Stimulated activated CD8-positive, alpha-beta memory T cell treated with anti-CD3 and anti-CD28 coated beads, Interleukin-7, amount 100 ng/mL, for 24 hours (primary cell): ENCODE data around the gene PTK7.
"Not testable (repeated sequence)": the region's sequence is repeated elsewhere in the genome, so short reads cannot be mapped to it uniquely, and the experiment has no call there.

Experiments
- DNase-seq: peaks from one replicate; pipeline ENCODE4 v3.0.0-alpha.2; 2020; ENCODE audit warnings: low read depth

Gene PTK7

DNA sequence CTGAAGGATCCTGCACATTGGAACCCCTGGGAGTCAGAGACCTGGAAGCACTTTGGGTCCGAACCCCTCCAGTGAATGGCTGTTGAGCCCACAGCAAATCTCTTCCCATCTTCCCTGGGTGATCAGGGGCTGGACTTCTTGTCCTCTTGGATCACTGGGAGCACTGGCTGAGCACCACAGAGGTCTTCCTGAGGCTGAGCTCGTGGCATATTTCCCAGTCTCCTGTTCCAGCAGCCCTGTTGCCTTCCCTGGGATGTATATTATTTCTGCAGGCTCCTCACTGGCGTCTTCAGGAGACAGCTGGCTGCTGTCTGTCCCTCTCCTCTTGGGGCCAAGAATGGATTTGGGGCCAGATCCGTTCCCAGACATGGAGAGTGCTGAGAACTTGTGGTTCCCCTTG is 43.4 kb downstream of the PTK7 start:
- DNase-seq: no peak

DNA sequence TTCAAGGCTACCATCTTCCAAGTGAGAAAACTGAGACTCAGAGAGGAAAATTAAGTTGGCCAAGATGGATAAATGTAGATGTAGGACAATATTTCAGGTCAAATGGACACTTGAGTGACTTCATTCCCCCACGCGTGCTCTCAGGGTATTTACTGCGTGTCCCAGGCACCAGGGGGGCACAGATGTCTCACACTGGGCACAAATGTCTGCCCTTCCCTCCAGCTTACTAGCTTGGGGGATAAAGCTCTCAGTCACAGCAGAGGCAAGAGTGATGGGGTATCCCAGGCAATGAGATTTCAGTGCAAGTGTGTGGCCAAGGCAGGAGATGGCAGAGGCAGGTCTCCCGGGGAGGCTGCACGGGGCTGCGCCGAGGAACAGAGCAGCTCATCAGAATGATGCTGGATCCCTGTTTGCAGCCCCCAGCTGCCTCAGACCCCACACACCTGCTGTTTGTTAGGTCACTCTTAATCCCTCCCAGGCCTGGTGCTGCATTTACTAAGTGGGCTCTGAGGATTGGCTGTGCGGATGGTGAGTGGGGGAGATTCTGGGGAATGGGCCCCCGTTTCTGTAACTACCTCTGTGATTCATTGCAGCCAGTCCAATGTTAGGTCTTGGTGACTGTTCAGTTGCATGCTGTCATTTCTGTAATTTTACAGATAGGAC is 44.1 kb downstream of the PTK7 start:
- DNase-seq: no peak

DNA sequence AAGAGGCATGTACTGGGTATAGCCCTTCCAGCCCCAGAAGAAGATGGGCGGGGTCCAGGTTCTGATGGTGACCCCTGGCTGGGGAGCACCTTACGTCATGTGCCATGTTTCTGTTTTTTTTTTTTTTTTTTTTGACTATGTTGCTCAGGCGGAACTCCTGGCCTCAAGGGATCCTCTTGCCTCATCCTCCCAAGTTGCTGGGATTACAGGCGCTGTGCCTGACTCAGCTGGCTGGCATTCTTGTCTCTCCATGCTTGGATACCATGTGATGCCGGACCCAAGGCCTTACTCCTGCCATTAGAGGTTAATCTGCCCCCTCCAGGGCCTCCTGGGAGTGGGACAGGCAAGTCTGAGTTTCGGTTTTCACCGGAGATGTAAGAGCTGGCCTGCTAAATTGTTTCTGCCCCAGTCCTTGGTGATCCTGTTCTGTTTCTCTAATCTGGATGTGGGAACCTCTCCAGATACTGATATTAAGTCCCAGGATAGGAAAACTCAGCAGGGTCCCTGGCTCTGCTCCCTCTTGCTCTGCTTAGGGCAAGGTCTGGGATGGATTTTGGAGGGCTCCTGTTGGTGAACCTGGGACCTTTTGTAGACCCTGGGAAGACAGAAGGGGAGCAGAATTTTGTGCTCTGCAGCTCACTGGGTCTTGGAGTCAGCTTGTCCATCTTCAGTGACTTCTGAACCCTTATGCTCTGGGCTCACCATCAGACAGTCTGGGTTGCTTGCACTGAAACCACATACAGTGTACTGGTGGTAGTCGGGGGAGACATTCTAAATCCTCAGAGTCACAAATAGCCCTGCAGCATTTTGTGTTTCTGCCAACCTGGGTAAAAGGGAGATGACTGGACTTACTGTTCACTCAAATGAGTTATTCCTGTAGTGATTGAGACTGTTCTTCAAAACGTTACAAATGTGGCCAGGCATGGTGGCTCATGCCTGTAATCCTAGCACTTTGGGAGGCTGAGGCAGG is 45.1 kb downstream of the PTK7 start:
- DNase-seq: no peak

DNA sequence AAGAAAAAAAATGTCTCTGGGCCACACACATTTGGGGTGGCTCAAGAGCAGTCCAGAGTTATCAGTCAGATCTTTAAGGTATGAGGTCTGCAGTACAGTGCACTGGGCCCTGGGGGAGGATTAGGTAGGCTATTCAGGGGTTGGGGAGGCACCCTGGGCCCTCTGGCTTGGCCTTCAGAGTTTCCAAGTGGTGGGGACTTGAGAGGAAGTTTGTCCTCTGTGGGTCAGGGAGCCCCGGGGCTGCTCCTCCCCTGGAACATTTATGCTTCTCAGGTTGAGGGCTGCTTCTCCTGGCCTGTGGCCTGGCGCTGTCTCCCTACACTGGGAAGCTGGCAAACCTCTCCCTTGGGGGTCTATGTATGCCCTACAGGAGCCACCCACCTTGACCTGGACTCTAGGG is 46.0 kb downstream of the PTK7 start:
- no peak for DNase-seq

DNA sequence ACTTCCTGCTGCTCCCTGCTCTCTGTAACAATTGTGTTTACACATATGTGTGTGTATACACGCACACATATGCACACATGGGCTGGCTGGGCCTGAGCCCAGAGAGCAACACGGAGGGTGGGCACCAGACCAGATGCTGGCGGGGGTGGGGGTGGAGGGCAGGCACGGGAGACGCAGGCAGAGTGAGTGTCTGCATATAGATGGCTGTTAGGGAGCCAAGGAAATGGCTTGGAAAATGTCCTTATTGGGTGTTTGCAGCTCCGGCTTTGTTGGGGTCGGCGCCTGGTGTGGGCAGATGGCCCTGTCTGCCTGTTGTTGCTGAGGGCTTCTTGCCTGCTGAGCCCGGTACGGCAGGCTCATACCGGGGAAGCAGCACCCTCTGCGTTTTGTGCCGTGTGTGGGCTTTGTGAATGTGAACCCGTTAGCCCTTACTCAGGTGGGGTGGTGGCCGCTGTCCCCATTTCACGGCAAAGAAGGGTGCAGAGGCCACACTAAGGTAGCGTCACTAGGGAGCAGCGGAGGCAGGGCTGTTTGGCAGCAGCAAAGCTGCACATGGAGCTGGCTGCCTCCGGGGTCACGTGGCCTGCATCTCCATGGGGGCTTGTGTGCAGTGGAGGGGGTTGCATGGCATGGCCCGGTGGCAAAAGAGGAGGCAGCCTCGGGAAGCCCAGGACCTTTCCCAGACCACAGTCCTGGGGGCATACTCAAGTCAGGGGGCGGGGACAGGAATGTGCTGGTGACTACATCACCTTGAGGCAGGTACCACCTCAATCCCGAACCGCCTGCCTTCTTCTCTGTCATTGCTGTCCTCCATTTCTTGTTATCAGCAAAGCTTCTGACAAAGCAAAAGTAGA is 47.6 kb downstream of the PTK7 start:
- DNase-seq: no peak

DNA sequence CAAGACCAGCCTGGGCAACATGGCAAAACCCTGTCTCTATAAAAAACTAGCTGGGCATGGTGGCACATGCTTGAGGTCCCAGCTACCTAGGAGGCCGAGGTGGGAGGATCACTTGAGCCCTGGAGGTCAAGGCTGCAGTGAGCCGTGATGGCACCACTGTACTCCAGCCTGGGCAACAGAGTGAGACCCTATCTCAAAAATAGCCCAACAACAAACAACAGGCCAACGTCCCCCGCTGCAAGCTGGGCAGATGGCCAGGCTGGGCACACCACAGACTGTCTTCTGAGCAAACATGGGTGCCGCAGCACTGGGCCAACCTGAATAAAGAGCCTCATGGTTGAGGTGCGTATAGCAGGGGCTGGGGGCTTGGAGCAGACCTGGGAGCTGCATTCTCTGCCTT is 48.4 kb downstream of the PTK7 start:
- no peak for DNase-seq

GRCh38 chr6:43125119-43125518 is 49.0 kb downstream of the PTK7 start:
- DNase-seq: no peak

GRCh38 chr6:43125555-43125954 is 49.4 kb downstream of the PTK7 start:
- no peak for DNase-seq

GRCh38 chr6:43127180-43127579 is 51.1 kb downstream of the PTK7 start:
- DNase-seq: no peak

DNA sequence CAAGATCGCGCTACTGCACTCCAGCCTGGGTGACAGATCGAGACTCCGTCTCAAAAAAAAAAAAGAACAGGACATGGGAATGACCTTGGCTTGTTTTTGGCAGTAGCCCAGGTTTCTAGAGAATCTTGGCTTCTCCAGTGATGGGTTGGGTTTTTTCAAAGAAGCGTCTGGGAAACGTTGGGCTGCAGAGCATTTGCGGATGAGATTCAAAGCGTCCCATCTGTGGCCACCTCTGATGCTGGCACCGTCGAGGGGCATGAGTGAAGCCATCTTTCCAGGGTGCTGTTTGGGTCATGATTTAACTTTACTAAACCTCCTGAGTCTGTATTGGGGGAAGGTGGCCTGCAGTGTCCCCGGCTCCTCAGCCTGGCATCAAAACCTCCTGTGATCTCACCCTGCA is 51.8 kb downstream of the PTK7 start:
- DNase-seq: no peak

DNA sequence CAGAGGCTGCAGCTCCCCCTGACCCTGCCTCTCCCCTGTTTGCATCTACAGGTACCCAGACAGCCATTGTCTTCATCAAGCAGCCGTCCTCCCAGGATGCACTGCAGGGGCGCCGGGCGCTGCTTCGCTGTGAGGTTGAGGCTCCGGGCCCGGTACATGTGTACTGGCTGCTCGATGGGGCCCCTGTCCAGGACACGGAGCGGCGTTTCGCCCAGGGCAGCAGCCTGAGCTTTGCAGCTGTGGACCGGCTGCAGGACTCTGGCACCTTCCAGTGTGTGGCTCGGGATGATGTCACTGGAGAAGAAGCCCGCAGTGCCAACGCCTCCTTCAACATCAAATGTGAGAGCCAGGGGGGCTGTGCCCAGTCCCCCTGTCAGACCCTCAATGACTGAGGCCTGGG is 52.8 kb downstream of the PTK7 start:
- no peak for DNase-seq

DNA sequence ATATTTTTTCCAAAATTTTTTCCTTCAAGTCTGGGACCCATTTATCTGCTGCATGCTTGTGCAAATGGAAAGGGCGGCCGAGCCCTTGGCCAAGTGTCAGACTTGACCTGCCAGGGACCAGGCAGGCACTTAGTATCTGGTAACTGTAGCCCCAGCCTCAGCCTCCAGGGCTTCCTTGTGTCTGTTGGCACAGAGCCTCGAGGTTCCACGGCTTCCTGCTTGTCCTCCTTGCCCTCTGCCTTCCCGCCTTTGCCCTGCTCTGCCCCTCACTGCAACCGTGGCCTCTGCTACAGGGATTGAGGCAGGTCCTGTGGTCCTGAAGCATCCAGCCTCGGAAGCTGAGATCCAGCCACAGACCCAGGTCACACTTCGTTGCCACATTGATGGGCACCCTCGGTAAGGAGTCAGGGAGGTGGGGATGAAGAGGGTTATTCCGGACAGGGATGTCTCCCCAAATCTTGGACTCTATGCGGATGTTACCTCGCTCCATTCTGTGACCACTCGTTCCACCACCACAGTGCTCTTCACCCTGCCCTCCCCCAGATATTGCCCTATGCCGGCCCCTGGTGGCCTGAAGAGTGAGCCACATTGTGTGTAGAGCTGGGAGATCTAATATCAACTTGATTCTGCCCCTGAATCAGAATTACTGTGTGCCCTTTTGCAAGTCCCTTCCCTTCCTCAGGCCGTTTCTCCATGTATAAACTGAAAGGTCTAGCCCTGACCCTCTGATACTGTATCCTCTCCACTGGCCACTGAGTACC is 53.5 kb downstream of the PTK7 start:
- no peak for DNase-seq

DNA sequence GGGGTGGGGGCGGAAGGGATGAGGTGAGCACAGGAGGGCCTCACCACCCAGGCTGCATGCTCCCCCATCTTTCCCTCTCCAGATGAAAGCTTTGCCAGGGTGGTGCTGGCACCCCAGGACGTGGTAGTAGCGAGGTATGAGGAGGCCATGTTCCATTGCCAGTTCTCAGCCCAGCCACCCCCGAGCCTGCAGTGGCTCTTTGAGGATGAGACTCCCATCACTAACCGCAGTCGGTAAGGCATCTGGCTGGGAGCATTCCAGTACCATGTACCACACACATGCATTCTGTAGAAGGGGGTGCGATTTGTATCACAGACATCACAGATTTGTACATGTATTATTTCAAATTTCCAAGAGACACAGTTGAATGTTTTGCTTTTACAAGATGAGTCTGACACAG is 54.3 kb downstream of the PTK7 start:
- DNase-seq: no peak

DNA sequence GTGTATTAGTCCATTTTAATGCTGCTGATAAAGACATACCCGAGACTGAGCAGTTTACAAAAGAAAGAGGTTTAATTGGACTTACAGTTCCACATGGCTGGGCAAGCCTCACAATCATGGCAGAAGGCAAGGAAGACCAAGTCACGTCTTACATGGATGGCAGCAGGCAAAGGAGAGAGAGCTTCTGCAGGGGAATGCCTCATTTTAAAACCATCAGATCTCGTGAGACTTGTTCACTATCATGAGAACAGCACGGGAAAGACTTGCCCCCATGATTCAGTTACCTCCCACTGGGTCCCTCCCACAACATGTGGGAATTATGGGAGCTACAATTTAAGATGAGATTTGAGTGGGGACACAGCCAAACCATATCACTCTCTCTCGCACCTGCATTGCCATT is 55.3 kb downstream of the PTK7 start:
- DNase-seq: not testable (repeated sequence)

- no peak for DNase-seq
Measured at GRCh38 chr6:43138267-43138666, 62.2 kb downstream of the PTK7 start.

DNA sequence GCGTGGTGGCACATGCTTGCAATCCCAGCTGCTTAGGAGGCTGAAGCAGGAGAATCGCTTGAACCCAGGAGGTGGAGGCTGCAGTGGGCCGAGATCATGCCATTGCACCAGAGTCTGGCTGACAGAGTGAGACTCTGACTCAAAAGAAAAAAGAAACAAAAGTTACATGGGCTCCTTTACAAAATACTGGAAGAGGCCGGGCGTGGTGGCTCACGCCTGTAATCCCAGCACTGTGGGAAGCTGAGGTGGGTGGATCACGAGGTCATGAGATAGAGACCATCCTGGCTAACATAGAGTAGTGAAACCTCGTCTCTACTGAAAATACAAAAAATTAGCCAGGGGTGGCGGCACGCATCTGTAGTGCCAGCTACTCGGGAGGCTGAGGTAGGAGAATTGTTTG is 63.9 kb downstream of the PTK7 start:
- DNase-seq: not testable (repeated sequence)

DNA sequence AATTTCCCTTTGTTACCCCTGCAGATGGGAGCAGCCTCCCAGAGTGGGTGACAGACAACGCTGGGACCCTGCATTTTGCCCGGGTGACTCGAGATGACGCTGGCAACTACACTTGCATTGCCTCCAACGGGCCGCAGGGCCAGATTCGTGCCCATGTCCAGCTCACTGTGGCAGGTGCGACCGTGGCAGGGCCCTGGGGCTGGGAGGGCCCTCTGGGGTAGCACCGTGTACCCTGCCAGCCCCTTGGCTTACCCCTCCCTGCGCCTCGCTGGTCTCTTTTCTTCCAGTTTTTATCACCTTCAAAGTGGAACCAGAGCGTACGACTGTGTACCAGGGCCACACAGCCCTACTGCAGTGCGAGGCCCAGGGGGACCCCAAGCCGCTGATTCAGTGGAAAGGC is 65.5 kb downstream of the PTK7 start:
- DNase-seq: no peak

DNA sequence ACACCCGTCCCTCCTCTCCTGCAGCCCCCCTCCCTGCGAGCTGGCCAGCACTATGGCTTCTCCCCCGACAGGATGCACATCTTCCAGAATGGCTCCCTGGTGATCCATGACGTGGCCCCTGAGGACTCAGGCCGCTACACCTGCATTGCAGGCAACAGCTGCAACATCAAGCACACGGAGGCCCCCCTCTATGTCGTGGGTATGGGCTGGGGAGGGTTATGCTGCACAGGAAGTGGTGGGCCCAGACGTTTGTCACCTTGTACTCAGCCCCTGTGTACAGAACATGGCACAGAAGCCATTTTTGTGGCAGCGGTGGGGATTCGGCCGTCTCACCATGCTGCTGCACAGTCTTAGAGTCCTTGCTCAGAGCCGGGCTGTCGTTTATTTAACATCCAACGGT is 66.0 kb downstream of the PTK7 start:
- no peak for DNase-seq

GRCh38 chr6:43143235-43144128 is 67.4 kb downstream of the PTK7 start:
- peak; percentile 59 for DNase-seq

DNA sequence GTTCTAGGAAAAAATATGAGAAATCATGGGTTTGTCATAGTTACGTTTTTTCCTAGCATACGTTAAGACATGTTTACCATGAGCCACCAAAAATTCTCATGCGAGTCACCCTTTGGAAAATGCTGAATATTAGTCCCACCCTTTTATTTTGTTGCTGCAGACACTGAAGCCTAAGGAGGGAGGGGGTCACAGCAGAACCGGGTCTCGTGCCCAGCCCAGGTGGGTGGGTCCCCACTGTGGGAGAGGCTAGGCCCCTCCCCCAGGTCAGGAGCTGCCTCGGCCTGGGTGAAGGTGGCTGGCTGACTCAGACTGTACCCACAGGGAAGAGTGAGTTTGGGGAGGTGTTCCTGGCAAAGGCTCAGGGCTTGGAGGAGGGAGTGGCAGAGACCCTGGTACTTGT is 68.8 kb downstream of the PTK7 start:
- DNase-seq: no peak

DNA sequence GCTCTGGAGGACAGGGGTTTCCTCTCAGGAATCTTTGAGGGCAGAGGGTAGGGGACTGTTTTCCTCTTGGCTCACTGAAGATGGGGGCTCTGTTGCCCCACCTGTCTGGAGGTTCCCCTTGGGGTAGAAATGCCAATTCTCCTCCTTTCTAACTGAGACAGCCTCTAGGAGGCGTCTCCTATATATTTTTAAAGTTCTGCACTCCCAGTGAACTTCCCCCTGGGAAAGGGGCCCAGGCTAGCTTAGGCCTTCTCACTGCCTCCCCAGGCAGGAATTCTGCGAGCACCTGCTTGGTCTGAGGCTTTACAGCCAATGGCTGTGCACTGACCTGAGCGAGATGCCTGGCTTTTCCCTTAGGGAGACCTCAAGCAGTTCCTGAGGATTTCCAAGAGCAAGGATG is 70.1 kb downstream of the PTK7 start:
- no peak for DNase-seq
